LoVo (cell line): ENCODE results near the gene CDK12.

Experiments
- DNase-seq: peaks from one replicate; pipeline ENCODE4 v3.0.0-alpha.2; 2016; ENCODE audit warnings: low spot score

CDK12 gene

GRCh38 chr17:39549747-39550573, 88.7 kb downstream of the CDK12 start:
- no peak for DNase-seq

- no peak for DNase-seq
Observed at GRCh38 chr17:39551879-39552278, 90.6 kb downstream of the CDK12 start.

GRCh38 chr17:39553341-39553945, 92.2 kb downstream of the CDK12 start:
- DNase-seq, result no peak

GRCh38 chr17:39555368-39555767, 94.1 kb downstream of the CDK12 start:
- DNase-seq, result no peak

GRCh38 chr17:39556423-39556822, 95.1 kb downstream of the CDK12 start:
- DNase-seq, result no peak

GRCh38 chr17:39562395-39562794, 101.1 kb downstream of the CDK12 start:
- DNase-seq, result no peak

- no peak for DNase-seq
Observed at GRCh38 chr17:39562976-39563375, 101.7 kb downstream of the CDK12 start.

GRCh38 chr17:39563476-39563875, 102.2 kb downstream of the CDK12 start:
- no peak for DNase-seq

- DNase-seq, result no peak
Observed at GRCh38 chr17:39564211-39564848, 103.0 kb downstream of the CDK12 start.

- no peak for DNase-seq
Observed at GRCh38 chr17:39566094-39566850, 105.0 kb downstream of the CDK12 start.

- no peak for DNase-seq
Observed at GRCh38 chr17:39568702-39569101, 107.4 kb downstream of the CDK12 start.

GRCh38 chr17:39569126-39569525, 107.8 kb downstream of the CDK12 start:
- DNase-seq, result no peak

GRCh38 chr17:39572121-39572520, 110.8 kb downstream of the CDK12 start:
- no peak for DNase-seq

GRCh38 chr17:39573447-39574298, 112.4 kb downstream of the CDK12 start:
- DNase-seq, result peak; percentile 58

GRCh38 chr17:39576187-39576586, 114.9 kb downstream of the CDK12 start:
- DNase-seq, result no peak

- no peak for DNase-seq
Observed at GRCh38 chr17:39578272-39578671, 117.0 kb downstream of the CDK12 start.

GRCh38 chr17:39579318-39580081, 118.2 kb downstream of the CDK12 start:
- DNase-seq, result no peak

- DNase-seq, result no peak
Observed at GRCh38 chr17:39580082-39580468, 118.8 kb downstream of the CDK12 start.

- DNase-seq, result no peak
Observed at GRCh38 chr17:39581071-39581758, 119.9 kb downstream of the CDK12 start.

- DNase-seq, result no peak
Observed at GRCh38 chr17:39581759-39582085, 120.4 kb downstream of the CDK12 start.
